Measurements from ENCODE around the gene SLC25A15.
A peak's percentile ranks its signal among the peaks of the same experiment; 100 is the strongest.
"Not testable (repeated sequence)": the region's sequence is repeated elsewhere in the genome, so short reads cannot be mapped to it uniquely, and the experiment has no call there.

SLC25A15 gene

DNA sequence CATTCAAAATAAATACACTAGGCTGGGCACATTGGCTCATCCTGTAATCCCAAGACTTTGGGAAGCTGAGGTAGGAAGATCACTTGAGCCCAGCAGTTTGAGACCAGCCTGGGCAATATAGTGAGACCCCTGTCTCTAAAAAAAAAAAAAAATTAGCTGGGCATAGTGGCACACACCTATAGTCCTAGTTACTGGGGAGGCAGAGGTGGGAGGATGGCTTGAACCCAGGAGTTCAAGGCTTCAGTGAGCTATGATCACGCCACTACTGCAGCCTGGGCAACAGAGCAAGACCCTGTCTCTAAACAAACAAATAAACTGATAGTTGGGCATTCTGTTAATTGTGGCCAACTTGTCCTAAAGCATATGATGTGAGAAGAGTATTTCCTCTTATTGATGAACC, 6.4 kb upstream of the SLC25A15 start:
- DNase-seq = not testable (repeated sequence)

DNA sequence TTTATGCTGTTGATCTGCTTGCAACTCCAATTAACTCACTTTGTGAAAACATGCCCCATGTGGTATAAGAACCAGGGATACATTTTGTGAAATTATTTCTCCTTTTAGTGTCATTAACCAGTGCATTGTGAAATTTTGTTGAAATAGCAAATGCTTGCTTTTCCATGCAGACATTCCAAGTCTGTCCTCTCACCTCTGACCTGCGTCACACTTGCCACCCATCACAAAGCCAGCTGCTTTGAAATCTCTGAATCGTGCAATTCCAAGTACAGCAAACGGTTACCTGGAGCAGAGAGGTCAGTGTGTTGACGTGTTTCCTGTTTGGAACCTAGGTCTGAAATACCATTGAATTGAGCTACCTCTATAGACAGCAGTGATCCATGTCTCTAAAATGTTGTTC, 4.9 kb upstream of the SLC25A15 start:
- no peak for DNase-seq

DNA sequence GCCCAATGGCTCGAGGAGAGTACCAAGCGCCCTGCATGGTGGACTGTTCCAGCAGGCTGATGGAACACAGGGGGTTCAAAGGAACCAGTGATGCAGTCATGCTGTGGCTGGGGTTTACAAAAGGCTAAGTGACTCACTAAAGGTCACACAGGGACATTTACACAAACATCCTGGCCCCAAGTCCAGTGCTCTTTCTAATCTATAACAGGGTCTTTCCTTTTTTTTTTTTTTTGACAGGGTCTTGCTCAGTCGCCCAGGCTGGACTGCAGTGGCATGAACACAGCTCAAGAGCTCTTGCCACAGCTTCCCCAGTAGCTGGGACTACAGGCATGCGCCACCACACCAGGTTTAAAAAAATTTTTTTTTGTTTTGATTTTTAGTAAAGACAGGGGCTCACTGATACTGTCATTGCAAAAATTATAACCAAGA, 2.8 kb upstream of the SLC25A15 start:
- DNase-seq = peak; percentile 52

DNA sequence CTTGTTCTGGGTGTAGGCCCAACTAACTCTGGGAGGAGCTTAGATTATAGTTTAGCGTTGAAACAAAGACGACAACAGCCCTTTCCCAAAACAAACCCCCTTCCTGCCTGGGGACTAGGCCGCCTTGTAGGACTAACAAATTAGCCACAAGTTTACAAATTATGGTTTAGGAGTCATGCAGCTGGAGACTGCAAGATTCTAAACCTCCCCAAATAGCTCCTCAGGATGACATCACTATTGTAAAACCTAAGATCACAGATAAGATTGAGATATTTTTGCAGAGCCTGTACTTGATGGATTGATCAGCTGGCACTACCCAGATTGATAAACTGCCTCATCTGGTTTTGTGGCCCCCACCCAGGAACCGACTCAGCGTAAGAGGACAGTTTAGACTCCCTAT, 2.3 kb upstream of the SLC25A15 start:
- peak; percentile 41 for DNase-seq

DNA sequence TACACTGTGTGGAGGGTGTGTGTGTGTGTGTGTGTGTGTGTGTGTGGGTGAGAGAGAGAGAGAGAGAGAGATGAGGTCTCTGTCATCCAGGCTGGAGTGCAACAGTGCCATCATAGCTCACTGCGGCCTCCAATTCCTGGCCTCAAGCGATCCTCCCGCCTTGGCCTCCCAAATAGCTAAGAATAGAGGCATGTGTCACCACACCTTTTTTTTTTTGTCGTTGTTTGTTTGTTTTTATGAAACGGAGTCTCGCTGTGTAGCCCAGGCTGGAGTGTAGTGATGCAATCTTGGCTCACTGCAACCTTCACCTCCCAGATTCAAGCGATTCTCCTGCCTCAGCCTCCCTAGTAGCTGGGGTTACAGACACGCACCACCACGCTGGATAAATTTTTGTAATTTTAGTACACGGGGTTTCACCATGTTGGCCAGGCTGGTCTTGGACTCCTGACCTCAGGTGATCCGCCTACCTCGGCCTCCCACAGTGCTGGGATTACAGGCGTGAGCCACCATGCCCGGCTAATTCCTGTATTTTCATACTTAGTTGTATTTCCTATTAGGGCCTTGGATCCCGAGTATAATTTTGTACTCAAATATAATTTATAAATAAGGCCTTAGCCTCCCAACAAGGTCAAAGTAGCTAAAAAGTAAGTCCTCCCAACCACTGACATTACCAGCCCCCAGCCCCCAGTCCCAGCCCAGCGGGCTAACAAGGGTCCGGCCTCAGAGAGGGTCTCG, 704 bp upstream of the SLC25A15 start:
- DNase-seq = not testable (repeated sequence)

DNA sequence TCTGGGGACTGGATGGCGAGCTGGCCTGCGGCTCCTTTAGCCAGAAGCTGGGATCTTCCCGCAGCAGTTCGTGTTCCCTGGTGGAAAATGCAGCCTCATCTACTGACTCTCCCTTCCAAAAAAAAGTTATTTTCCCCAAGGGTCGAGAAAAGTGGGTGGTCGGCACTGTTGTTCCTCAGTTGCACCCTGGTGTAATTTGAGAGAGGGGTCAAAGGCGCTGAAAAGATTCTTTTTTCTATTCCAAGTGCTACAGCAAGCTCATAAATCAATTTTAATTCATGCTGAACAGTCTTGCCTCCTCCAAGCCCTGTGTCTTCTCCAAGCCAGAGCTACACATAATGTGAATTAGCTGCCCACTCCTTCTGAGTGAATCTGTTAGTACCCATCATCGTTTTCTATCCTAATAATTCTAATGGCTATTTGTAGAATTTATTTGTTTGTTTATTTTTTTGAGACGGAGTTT, 774 bp downstream of the SLC25A15 start:
- no peak for DNase-seq

DNA sequence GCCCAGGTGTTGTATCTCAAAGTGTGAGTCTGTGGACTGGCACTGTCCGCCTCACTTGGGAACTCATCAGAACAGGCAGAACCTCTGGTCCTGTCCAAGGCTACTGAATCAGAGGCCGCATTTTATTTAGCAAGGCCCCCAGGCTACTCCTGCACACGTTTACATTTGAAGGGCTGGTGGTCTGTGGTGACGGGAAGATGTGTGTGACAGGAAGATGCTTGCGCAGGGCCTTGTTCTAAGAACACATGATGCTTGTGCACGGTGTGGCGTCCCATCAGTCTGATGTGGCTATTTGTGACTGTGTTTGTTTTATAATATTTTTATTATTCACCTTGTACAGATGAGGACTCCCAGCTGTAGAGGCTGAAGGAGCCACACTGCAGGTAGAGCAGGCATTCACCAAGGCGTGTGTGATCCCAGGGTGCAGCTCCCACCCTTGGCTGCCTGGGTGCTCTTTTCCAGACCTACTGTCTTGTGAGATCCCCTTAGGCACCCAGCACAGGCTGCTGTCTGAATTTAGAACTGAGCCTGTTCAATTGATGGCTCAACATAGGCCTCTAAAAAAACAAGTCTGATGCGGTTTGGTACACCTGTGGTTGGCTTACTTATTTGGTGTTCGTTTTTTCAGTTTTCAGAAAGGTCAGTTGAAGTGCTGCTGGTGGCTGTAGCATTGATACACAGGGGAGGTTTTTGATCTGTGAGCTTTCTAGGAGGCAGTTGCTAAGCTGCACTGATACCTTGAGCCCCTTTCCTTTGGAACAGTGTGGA, 3.1 kb downstream of the SLC25A15 start:
- DNase-seq = peak; percentile 50

DNA sequence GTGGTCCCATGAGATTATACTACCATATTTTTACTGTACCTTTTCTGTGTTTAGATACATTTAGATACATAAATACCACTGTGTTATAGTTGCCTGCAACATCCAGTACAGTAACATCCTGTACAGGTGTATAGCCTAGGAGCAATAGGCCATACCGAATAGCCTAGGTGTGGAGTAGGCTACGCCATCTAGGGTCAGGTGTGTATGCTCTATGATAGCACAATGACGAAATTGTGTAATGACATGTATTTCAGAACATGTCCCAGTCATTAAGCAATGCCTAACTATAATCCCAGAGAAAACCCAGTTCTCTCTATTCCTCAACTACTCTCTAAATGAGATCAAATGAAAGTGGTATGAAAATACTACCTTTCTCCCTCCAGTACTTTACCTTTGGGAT, 3.9 kb downstream of the SLC25A15 start:
- no peak for DNase-seq

DNA sequence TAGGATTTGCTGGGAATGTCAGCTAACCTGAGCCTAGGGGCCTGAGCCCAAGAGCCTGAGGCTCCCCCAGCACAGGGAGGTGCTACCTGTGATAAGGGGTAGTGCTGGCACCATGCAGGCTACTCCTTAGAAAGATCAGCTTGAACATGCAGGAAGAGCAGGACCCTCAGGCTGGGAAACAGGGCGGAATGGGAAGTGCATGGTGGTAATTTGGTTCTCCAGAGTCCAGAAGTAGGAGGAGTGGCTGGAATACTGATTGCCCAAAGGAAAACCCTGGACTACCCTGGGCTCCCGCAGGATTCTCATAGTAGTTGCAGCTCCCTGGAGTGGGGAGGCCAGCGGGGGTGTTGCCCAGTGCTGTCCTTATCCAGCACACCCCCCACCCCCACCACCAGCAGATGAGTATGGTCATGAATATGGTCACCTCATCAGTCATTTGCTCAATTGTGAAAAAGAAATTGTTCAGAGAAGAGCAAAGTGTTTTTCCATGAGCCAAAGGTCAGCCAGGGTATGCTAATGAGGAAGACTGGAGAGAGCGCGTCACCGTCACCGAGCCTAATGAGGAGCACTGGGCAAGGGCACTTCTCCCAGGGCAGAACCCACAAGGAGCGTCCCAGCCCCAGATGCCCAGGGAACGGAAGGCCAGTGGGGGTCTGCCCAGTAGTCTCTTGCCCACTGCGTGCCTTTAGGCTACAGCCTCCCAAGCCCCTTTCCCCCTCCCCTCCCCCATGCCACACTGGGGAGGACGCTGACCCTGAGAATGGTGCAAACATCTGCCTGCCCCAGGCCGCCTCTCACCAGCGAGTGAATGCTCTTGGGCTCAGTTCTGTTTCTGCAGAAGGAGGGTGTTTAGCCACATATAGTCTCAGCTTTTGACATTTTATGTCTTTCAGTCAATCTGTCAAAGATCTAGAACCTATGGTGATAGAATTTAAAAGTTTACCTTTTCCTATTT, 5.3 kb downstream of the SLC25A15 start:
- no peak for DNase-seq

DNA sequence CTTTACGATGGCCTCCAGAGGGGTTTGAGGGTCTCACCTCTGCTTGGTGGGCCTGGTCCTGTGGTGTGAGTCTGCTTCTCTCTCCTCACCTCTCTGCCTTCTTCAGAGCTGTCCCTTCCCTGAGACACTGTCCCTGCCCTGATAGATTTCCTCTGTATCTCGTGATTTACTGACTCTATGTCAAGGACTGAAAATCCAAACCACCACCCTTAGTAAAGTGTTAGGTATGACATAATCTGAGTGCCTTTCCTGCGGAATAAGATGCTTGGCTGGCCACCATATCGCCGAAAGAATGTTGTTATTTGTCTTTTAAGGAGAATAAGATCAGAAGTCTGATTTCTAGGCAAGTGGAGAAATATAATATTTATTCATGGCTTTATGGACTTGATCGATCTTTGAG, 7.2 kb downstream of the SLC25A15 start:
- no peak for DNase-seq

DNA sequence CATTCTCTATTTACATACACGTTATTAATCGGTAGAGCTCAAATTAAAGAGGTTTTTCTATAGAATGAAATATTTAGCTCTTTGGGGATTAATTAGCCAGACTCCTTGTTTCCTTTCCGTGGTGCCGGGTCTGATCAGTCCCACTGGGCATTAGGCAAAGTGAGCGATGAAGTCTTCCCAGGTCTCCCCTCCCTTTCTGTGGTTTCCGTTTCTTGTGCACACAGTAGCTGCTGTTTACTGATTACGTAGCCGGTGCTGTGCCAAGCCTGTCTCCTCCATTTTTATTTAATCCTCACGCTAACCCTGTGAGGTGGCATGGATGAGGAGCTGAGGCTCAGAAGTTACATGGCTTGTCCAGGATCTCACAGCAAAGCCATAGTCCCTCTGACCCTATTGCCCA, 9.0 kb downstream of the SLC25A15 start:
- no peak for DNase-seq

DNA sequence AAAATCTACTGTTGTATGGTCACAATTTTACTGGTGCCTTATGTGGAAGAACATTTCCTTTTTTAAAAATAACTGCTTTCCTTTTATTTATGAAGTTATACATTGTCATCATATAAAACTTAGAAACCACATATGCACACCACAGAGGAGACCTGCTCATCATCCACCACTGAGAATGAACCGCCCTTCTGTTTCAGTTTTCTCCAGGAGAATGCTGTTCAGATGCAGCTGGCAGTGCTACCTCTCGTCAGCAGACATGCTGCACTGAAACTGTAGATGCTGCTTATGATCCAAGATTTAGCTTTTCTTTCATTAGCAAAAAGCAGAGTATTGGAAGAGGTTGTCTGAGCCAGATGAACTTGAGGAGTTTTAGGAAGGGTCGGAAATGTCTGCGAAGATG, 10.1 kb downstream of the SLC25A15 start:
- DNase-seq = no peak

DNA sequence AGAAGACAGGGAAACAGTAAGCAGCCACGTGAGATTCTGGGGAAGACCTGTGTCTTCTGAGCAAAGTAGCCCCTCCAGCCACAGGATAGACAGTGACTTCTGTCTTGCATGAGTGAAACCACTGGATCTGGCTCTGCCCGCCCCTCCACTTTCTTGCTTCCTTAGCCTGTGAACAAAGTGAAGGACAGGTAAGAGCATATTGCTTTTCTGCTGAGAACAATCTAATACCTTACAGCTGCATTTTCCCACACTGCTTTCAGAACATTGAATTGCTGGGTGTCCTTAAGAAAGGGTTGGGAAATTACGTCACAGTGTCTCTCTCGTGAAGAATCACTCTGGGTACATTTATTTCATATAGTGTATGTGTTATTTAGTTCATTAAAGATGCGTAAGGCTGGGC, 11.1 kb downstream of the SLC25A15 start:
- no peak for DNase-seq

DNA sequence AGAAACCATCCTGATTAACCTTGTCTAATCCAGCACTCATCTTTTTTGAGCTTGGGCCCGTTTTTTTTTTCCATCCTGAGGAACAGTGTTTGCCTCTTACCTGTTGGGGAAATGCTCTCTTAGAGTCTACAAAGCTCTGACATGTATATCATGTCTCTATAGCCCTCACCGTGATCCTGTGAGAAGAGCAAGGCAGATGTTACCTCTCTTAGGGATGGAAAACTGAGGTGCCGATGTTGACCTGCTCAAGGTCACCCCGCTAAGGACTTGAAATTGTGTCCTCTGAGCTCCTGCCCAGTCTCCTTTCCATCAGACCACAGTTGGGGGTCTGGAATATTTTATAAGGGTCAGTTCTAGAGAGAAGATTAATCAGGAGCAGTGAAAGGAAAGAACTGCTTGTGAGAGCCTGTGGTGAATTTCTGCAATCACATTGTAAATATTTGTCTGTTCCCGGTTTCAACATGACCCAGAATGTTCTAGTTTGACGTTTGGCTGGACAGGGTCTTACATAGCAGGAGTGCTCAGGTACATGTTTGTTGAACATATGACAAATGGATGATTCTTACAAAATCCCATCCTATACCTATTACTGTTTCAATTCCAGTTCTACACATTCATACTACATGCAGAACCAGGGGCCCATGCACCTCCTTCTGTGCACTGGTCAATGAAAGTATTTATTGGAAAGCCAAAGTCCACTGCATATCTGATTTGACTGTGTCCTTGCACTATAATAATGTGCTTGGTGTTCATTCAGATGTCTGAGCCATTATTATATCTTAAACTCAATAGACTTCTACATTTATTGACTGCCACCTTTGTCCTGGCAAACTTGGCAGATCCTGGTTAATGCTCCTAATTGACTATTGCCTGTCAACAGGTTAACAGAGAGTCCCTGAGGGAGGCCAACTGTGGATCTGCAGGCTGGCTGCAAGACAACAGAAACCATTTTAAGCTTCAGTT, 12.1 kb downstream of the SLC25A15 start:
- DNase-seq = no peak

DNA sequence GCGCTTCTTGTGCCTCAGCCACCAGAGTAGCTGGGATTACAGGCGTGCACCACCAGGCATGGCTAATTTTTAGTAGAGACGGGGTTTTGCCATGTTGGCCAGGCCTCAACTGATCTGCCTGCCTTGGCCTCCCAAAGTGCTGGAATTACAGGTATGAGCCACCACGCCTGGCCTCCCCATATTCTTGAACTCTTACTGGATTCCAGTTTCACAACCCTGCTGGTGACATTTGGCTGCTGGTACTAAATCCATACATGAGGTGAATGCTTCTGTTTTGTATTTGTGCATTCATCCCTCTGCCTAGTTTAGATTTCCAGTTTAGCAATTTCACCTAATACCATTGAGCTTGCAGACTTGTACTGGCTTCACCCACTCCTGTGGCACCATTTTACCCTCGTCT, 13.9 kb downstream of the SLC25A15 start:
- DNase-seq = no peak

DNA sequence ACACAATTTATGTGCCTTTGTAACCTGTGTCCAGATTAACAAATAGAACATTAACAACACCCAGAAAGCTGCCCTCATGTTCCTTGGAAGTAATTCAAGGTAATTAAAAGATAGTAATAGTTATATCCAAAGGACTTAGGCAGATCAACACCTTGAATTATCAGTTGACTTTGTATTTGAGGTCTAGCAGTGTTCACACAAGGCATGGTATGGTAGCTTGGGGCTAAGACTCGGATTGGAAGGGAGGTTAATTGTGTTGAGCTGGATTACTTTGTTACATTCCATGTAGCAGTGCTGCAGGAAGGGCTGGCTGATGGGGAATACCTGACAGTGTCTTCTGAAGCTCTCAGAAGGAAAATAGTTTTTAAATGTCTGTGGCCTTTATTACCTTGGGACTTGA, 16.8 kb downstream of the SLC25A15 start:
- no peak for DNase-seq

DNA sequence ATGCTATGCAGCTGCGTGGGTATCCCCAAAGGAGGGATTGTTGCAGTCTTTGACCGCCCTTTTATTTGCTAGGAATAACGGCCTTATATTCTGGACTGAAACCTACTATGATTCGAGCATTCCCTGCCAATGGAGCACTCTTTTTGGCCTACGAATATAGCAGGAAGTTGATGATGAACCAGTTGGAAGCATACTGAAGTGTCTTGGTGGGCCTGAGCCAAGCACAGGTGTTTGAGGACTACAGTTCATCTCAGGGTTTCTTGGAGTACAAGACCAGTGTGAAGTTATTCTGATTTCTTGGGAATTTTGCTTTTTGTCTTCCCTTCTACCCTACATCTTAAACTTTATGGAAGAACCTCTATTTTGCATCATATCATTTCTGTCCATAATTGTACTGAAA, 20.1 kb downstream of the SLC25A15 start:
- no peak for DNase-seq

DNA sequence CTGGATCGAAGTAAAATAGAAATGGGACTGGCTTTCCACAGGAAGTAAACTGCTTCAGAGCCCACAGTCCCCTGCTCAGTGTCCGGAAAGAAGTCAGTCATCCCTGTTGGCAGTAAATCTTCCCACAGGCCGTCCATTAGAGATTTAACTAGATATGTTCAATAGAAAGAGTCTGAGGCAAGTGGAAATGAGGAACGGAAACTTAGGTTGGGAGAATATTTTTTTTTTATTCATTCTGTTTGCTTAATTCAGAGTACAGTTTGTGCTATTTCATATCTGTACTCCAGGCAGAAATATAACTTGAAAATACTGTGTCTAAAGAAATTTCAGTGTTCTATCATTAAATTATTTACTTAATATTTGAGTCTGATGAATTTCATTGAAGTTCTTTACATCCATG, 22.7 kb downstream of the SLC25A15 start:
- no peak for DNase-seq

DNA sequence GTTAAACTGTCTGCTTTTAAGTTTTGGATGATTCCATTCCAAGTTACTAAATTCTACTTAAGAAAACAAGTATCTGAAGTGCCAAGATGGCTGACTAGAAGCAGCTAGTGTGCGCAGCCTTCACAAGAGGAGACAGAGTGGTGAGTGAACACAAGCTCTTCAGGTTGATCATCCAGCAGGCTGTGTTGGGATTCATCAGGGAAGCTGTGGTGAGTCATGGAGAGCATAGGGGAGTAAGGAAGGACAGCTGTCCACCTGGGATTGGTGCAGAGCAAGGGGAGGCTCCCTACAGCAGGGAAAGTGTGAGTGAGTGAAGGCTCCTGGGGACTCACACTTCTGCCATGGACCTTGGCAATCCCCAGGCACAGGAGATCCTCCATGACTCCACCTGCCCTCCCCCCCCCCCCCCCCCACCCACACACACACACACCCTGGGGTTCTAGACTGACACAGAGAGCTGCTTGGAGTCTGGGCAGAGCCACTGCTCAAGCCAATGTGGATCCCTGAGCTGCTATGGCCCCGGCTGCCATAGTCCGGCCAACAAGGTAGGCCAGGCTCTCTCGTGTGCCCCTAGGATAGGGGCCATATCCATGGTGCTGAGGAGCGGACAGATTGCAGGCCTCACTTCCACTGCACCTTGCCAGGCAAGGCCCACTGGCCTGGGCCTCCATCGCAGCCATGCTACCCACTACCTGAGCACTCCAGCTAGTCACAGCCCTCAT, 23.5 kb downstream of the SLC25A15 start:
- DNase-seq = no peak

DNA sequence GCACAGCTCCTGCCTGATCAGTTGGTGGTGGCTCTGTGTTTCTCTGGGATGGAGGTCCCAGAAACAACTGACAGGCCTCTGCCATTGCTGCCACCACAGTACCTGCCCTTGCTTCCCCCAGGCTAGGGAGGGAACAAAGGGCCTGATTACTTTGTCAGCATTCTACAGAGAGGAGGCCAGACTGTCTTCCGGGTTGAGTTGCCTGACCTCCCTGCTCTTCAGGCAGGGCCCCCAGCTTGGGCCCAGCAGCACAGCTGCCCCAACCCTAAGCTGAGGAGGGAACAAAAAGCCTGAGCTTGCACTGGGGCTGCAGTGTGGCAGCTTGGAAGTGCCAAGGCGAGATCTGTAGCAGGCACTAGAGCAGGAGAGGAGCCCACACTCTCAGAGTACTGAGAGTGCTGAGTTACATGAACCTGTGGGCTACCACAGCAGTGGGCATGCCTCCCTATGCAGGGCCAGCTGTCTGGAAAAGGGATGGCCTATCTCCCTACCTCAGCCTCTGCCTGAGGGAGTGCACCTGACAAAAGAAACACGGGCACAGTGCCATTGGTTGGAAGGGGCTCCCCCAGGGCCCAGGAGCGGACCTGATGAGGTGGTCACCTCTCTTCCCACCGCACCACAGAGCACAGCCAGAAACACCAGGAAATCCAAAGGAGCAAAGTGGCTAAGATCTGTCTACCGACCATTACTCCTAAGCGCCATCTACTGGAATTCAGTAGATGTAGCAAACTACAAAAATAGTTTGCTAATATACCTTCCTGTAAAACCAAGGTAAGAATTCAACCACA, 24.4 kb downstream of the SLC25A15 start:
- DNase-seq = no peak

DNA sequence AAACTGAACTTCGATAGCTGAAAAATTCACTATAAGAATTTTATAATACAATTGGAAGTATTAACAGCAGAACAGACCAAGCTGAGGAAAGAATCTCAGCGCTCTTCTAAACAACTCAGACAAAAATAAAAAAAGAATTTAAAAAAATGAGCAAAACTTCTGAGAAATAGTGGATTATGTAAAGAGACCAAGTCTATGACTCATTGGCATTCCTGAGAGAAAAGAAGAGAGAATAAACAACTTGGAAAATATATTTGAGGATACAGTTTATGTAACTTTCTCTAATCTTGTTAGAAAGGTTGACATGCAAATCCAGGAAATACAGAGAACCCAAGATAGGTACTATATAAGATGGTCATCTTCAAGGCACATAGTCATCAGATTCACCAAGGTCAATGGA, 25.4 kb downstream of the SLC25A15 start:
- DNase-seq = no peak
